HG02870 (cell line): Measurements from ENCODE around the gene DPYSL5.

Source experiments
- ATAC-seq: cut with Tn5 transposase; IDR thresholded peaks from one replicate; pipeline ENCODE4 v1.9.1; 2021; ENCODE audit warnings: mild to moderate bottlenecking, moderate library complexity; ENCODE audit not compliant: unreplicated experiment

The DPYSL5 gene

GRCh38 chr2:26957041-26957440, 109.1 kb downstream of the DPYSL5 start:
- ATAC-seq = no peak

DNA sequence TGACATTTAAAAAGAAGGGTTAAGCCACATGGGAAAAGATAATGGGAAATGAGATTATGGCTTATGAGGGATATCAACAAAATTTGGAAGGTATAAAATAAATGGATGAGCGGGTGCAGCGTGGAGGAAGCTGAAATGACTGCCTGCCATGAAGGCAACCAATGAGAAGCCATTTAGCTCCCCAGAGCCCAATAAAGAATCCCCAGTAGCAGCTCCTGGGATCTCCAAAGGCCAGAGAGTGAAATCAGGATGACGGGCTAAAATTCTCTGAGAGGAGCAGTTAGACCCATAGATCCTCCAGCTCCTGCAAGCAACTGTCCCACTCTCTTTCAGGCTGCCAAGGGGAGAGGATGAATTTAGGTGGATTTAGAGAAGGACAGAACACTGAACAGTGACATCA, 109.6 kb downstream of the DPYSL5 start:
- ATAC-seq = no peak

DNA sequence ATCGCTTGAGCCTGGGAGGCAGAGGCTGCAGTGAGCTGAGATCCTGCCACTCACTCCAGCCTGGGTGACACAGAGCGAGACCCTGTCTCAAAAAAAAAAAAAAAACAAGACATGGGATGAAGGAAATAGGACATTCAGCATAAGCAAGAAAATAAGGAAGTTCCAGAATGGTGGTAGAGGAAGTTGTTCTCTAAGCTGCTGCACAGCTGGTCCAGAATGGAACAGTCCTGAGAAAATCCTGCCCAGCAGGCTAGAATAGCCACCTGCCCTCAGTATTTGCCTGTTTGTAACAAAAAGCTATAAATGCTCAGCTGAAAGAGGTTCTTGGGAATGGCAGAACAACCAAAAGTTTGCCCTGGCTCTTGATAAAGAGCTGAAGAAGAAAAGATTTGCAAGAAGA, 111.4 kb downstream of the DPYSL5 start:
- no peak for ATAC-seq

- no peak for ATAC-seq
These were observed 116.7 kb downstream of the DPYSL5 start for GRCh38 chr2:26964446-26965130.

DNA sequence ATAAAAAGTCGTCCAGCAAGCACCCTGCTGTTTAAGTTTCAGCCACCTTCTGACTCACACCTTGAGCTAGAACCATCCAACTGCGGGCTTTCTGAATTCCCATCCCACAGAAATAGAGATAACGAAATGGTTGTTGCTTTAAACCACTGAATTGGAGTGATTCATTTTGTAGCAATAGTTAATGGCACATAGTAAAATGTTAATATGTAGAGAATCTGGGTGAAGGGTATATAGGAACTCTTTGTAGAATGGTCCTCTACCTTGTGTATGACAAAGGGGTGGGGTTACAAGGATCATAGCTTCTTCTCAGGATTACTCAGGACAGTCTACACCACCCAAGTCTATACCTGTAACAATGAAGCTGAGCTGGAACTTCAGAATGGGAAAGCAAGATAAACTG, 120.1 kb downstream of the DPYSL5 start:
- no peak for ATAC-seq

GRCh38 chr2:26969077-26969844, 121.3 kb downstream of the DPYSL5 start:
- no peak for ATAC-seq

DNA sequence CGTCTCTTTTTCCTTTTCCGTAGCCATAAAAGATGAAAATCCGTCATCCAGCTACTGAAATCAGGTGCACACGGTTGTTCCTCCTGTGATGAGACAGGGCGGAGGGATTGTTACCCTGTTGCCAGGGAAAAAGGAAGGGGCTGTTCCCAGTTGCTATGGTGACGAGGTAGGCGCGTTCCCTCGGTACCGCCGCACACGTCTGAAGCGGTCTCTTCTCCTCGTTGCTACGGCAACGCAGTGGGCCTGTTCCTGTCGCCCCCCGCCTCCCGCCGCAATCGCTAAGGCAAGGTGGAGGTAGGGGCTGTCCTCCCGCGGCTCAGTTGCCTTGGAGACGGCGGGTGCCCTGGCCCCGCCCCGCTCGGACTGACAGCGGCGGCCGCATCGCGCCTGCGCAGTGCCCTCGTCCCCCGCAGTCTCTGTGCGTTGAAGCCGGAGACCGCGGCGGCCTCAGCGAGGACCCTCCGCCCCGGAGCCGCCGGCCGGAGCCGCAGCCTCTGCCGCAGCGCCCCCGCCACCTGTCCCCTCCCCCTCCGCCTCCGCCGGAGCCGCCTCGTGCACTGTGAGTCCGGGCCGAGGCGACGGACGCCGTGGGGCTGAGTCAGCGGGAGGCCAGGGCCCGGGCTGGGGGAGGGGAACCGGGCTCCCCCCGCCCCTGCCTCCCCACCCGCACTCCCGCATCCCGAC, 122.5 kb downstream of the DPYSL5 start, which contains the start of gene MAPRE3:
Gene MAPRE3, plus strand, starts transcription at position 394 of the 684 bp plus-strand sequence. CDS start 51,582 bp downstream, outside the sequence.
- peak; percentile 81 for ATAC-seq

DNA sequence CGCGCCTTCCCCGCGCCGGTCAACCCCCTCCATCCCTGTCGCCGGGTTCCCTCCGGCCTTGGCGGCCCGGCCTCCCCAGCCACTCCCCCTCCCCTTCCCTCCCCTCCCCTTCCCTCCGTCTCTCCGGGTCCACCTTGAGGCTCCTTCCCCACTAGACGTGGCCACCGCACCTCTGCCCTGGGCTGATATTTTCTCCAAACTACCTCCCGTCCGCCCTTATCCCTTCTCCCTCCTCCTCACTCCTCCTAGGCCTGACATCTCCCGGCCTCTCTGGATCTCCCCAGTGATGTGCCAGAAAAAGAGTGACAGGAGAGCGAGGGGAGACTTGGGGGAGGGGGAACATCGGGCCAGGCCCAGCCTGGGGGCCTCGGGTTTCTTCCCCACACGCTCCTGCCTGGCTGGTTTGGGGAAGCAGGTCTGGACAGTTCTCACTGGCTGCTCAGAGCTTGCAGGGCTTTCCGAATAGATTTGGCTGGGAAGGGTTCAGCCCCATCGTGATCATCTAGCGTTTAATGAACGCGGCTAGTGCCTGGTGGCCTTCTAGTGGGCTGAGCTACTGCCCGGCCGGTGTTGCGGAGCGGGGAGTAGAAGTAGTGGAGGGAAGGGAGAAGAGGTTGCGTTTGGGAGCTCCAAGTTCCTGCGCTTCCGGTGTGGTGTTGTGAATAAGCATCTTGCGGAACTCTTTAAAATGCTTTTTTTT, 123.1 kb downstream of the DPYSL5 start:
- ATAC-seq = no peak

GRCh38 chr2:26971911-26972786, 124.2 kb downstream of the DPYSL5 start:
- ATAC-seq = no peak

DNA sequence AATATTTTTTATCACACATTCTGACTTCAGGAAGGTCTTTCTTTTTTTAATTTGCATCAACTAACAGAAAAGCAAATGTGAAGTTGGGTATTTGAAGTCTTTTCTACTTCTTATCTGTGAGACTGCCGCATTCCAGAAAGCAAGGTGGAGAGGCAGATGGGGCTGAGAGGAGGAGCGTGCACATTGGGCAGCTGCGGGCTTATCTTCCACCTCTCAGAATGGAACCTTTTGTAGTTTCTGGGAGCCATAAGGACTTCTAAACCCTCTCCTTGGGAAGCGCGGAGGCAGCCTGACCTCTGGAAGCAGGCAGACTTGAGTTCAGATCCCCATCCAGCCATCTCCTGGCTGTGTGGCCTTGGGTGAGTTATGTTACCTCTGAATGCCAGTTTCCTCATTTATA, 126.4 kb downstream of the DPYSL5 start:
- no peak for ATAC-seq

DNA sequence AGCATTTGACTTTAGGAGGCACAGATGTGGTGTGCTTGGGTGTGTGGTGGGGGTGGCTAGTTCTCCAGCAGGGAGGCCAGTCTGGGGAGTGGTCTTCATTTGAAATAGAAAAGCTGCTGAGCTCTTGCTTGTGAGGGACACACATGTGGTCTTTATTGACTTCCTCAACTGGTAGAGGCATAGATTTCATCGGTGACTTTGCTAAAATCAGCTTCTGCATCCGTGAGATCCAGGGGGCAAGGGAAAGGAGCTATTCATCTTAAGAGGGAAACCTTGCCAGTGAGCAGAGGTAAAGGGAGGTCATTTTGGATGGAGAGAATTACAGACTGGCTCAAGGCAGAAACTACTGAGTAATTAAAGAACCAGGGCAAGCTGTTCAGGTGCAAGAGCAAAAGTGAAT, 127.2 kb downstream of the DPYSL5 start:
- no peak for ATAC-seq

DNA sequence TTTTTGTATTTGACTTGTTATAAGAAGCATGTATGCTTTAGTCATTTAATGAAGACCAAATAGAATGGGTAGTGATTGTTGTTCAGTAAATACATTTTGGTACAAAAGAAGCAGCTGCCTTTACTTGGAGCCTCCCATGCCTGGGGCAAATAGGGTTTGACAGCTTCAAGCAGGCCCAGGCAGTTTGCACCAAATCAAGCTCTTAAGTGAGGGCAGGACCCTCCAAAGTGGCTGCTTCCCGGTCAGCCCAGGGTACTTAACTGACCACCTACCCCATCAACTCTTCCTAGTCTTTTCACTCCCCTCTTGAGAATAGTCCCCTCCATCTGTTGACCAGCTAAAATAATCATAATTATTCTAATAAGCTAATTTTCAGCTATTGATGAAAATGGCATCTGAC, 127.7 kb downstream of the DPYSL5 start:
- no peak for ATAC-seq

GRCh38 chr2:26976237-26976636, 128.3 kb downstream of the DPYSL5 start:
- ATAC-seq = no peak

GRCh38 chr2:26977012-26977411, 129.1 kb downstream of the DPYSL5 start:
- no peak for ATAC-seq

DNA sequence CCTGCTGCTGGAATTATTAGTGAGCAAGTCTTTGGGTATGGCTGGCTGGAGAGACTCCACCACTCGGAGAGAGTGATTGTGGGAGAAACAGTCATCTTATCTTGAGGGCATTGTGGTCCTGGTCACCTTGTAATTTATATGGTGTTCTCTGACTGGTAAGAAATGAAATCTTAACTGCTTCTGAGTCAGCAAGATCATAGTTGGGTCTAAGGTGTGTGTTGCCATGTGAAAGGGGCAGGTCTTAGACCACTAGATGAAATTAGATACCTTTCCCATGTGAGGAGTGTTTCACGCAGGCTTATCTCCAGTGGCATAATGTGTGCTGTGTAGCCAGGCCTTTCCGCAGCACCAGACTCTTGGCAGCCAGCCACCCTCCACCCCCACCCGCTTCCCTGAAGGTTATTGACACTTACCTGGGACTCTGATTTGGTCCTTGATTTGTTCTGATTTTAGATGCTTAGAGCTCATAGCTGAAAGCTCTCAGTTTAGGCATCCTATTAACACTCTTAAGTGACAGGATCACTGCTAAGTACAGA, 130.2 kb downstream of the DPYSL5 start:
- ATAC-seq = no peak

GRCh38 chr2:26979741-26980140, 131.8 kb downstream of the DPYSL5 start:
- no peak for ATAC-seq

DNA sequence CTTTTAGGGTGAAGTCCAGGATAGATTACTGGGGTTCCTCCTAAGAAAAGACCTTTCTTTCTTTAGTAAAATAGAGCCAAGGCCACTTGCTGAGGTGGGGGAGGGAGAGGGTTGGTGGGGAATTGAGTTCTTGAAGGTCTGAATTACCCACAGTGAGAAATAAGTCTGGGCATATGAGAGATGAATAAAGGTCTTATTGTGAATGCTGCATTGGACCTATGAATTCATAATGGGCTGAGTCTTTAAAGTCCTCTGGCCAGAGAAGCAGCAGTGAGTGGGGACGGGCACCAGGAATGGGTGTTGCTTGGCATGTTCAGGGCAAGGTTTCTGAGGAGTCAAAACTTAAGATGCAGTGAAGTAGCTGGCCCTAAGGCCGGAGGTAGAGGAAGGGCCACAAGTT, 133.0 kb downstream of the DPYSL5 start:
- ATAC-seq = no peak

DNA sequence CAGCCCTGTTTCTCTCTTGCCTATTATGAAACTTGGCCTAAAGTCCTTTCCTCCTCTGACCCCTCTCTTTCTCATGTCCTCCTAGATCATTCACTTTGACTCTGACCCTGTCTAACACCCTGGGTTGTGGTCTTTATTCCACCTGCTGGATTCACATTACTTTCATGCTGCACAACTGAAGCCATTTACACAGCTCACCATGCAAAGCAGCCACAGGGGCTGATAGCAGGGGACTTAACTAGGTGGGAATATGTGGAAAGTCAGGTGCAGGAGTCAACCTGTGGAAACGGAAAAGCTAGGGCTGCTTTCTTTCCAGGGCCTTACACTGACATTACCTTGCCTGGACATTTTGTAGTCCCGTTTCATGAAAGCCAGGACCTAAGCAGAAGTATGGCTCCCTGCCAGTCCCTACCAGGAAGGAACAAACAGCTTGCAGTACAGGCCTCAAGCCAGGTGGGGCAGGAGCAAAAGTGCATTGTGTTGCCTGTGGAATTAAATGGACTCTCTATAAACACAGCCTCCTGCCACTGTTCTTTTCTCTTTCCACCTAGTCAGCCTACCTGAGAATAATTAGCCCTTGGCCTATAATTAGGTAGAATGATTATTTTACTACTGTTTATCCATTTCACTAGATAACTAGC, 134.3 kb downstream of the DPYSL5 start:
- ATAC-seq = no peak

DNA sequence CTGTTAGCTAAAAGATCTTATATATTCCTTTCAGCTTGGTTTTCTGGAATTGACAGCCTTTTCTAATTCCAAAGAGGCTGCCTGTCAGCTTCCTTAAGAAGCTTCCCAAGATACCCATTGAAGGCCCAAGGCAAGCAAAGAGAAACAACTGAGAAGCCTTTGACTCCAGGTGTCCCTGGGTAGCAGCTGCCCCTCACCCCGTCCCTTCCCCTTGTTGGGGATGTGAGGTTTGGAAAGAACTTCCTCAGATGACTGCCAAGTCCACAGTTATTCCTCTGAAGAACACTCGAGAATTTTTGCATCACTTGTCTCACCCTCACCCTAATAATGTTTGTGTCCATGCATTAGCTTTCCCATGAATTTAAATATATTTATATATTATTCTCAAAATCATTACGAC, 135.8 kb downstream of the DPYSL5 start:
- no peak for ATAC-seq

GRCh38 chr2:26985807-26986206, 137.9 kb downstream of the DPYSL5 start:
- ATAC-seq = no peak
